SK-N-DZ (cell line): ENCODE results near the gene TAF1B. TPM values are rescaled to one million over a fixed set of nuclear protein-coding genes. Genes with fewer than 3 reads are reported as not detected.

Source experiments
- DNase-seq: peaks from one replicate; pipeline ENCODE4 v3.0.0-alpha.2; 2015; ENCODE audit warnings: low spot score
- polyA plus RNA-seq, 2 experiments: library from polyadenylated mRNA; depleted of rRNA; stranded (reverse); fragments of >200 nt; gene quantifications; 2 replicates each; pipeline ENCODE4 v1.2.3, GENCODE V29; 2014

Gene TAF1B
- 20.0 and 38.3 TPM in 2 replicates for polyA plus RNA-seq (2014; cell fraction: cytosol; rRNA removed)
- 34.7 and 53.5 TPM in 2 replicates for polyA plus RNA-seq (2014; cell fraction: nucleus; rRNA removed)

- DNase-seq = peak; percentile 94
These were observed at the start of gene TAF1B for GRCh38 chr2:9843229-9844035. TAF1B (plus strand) TSS chr2:9843474; CDS start chr2:9843542, 68 bp downstream.

GRCh38 chr2:9793918-9794717, 49.2 kb upstream of the TAF1B start:
- DNase-seq = no peak

GRCh38 chr2:9795071-9795470, 48.2 kb upstream of the TAF1B start:
- DNase-seq = no peak

GRCh38 chr2:9796056-9797010, 46.9 kb upstream of the TAF1B start:
- DNase-seq = no peak

GRCh38 chr2:9797086-9797485, 46.2 kb upstream of the TAF1B start:
- no peak for DNase-seq

GRCh38 chr2:9797681-9798556, 45.4 kb upstream of the TAF1B start:
- DNase-seq = no peak

GRCh38 chr2:9799011-9799596, 44.2 kb upstream of the TAF1B start:
- no peak for DNase-seq

GRCh38 chr2:9799729-9800632, 43.3 kb upstream of the TAF1B start:
- peak; percentile 83 for DNase-seq

GRCh38 chr2:9800639-9800974, 42.7 kb upstream of the TAF1B start:
- no peak for DNase-seq

GRCh38 chr2:9800975-9801726, 42.1 kb upstream of the TAF1B start:
- no peak for DNase-seq

GRCh38 chr2:9802576-9802993, 40.7 kb upstream of the TAF1B start:
- DNase-seq = no peak

- DNase-seq = no peak
These were observed 40.1 kb upstream of the TAF1B start for GRCh38 chr2:9803023-9803805.

GRCh38 chr2:9805435-9806297, 37.6 kb upstream of the TAF1B start:
- DNase-seq = no peak

GRCh38 chr2:9806298-9806610, 37.0 kb upstream of the TAF1B start:
- no peak for DNase-seq

- no peak for DNase-seq
These were observed 36.6 kb upstream of the TAF1B start for GRCh38 chr2:9806656-9807055.

GRCh38 chr2:9807056-9807455, 36.2 kb upstream of the TAF1B start:
- DNase-seq = no peak
